Measurements from ENCODE around the gene HOXA5. TPM values are rescaled to one million over a fixed set of nuclear protein-coding genes. Genes with fewer than 3 reads are reported as not detected.
A peak's percentile ranks its signal among the peaks of the same experiment; 100 is the strongest.

Gene HOXA5
- total and polyA plus RNA-seq, 2 of the 8 experiments (the other 6 are each of a cell fraction or from before 2014, with no cell fraction given) = not detected

DNA sequence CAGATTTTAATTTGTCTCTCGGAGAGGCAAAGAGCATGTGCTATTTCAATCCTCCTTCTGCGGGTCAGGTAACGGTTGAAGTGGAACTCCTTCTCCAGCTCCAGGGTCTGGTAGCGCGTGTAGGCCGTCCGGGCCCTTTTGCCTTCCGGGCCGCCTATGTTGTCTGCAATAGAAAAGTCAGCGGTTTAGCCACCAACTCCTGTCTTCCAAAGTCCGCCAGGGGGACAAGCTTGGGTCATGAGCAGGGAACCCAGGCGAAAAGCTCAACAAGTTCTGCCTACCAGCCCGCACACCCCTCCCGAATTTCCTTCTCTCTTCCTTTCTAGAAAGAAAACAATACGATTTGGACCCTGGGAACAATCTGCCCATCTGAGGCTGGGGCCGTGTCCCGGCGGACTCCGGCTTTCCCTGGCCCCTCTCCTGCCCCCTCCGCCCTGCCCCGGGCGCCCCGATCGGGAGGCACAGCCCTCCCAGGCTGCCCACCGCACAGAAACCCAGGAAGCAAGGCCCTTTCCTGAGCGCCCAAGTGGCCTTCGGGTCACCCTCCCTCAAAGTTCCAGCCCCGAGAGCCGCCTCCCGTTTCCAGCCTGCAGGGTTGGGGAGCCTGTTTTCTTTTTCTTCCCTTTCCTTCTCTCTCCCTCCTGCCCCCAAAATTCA is 1.4 kb downstream of the HOXA5 start (continued):
- TF ChIP-seq EZH2 (IDR thresholded peaks at IDR 0.05; ENCODE audit: low read depth, low read length, severe bottlenecking) = peak; percentile 88
